Activated CD4-positive, CD25-positive, alpha-beta regulatory T cell treated with anti-CD3 and anti-CD28 coated beads, Interleukin-2, amount 50 U/mL, for 72 hours (primary cell): Measurements from ENCODE around the gene SLC19A1.

Source experiments
- DNase-seq: peaks from one replicate; pipeline ENCODE4 v3.0.0; 2021

The SLC19A1 gene

DNA sequence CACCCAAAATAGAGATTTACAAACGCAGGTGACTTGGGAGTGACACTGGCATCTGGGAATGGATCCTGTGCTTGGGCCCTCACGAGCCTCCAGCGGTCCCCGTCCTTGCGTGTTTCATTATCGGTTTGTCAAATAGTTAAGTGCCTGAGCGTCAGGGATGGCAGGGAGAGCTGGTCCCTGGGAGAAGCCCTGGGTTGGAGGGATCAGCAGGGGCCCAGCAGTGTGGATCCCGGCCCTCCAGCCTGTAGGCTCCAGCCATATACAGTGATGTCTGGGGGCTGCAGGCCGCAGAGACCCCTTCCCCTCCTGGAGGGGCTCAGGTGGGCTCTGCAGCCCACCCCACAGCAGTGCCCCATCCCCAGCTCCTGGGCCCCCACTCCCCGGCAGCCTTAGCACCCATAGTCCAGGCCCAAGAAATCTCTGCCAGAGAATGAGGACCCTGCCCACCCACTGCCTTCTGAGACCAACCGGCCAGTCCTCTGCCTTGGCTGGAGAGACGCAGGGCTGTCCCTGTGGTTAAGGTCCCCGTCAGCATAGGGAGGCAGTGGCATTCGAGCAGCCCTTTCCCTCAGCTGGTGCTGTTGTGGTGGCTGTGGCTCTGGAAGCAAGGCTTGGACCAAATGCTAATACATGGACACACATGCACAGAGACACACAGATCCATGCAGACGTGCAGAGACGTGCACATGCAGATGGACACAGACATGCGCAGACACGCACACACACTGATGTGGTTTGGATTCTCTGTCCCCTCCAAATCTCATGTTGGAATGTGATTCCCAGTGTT, 2.4 kb upstream of the SLC19A1 start:
- DNase-seq, result peak; percentile 25

DNA sequence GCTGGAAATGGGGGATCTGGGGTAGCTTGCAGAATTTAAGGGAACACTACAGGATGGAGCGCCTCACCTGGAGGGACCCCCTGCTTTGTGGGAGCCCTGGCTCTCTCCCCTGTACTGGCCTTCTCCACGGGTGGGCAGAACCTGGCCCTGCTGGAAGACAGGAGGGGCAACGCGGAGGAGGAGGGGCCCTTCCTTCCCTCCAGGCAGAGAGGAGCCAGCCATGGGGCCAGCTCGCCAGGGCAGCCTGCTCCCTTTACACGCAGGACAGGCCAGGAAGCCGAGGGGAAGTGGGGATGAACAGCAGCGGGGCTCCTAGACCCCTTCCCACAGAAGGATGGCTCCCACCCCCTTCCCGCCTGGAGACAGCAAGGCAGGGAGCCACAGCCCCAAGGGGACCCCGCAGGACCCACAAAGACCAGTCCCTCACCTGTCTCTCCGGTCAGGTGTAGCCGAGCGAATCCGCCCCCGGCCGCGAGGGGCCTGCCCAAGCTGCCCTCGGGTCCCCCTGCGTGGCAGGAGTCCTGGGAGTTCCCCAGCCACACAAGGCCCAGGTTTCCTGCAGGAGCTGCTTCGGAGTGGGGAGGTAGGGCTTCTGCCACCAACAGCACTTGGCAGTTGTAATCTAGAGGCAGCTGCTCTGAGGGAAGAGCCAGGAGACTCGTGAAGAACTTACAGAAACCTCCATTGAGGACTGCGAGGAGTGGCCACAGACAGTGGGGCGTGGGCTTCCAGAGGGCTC, 1.6 kb upstream of the SLC19A1 start:
- peak; percentile 29 for DNase-seq

DNA sequence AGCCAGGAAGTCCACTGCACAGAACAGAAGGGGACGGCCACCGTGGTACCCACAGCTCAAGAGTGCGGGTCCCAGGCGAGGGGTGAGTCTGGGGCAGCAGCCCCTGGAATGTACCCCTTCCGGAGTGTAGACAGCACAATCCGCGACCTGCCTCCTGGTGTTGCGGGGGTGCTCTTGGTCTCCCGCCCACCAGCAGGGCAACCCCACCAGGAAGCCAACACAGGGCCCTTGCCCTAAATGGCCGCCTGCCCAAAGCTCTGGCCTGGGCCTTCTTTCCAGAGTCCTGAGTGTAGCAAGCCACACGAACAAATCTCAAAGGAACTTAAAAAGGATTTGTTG, 1.1 kb upstream of the SLC19A1 start:
- peak; percentile 28 for DNase-seq

DNA sequence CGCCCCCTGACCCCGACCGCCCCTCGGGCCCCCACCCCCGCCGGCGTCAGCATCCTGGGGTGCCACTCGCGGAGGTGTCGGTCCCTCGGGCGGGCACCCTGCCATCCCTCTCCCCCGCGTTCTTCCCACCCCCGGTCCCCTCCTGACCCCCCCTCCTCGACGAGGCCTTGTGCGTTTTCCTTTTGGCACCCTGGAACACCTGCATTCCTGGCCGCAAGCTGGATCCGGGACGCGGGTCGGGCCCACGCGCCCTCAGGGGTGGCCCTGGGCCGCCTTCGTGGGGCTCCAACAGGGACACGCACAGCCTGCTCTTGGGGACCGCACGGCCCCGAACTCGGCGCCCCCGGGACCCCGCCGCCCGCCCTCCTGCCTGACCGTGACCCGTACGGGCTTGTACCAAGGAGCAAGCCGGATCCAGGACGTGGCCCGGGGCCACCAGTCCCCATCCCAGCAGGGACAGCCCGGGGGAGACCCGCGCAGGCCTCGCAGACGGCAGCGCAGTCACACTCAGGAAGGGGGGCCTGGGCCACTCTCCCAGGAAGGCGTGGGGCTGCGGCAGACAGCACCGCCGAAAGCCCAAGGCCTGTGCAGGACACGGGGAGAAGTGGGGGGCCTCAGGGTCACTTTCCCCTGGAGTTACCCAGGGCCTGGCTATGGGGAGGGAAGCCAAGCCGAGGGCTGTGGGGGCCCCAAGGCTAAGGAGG, 579 bp upstream of the SLC19A1 start:
- peak; percentile 34 for DNase-seq

DNA sequence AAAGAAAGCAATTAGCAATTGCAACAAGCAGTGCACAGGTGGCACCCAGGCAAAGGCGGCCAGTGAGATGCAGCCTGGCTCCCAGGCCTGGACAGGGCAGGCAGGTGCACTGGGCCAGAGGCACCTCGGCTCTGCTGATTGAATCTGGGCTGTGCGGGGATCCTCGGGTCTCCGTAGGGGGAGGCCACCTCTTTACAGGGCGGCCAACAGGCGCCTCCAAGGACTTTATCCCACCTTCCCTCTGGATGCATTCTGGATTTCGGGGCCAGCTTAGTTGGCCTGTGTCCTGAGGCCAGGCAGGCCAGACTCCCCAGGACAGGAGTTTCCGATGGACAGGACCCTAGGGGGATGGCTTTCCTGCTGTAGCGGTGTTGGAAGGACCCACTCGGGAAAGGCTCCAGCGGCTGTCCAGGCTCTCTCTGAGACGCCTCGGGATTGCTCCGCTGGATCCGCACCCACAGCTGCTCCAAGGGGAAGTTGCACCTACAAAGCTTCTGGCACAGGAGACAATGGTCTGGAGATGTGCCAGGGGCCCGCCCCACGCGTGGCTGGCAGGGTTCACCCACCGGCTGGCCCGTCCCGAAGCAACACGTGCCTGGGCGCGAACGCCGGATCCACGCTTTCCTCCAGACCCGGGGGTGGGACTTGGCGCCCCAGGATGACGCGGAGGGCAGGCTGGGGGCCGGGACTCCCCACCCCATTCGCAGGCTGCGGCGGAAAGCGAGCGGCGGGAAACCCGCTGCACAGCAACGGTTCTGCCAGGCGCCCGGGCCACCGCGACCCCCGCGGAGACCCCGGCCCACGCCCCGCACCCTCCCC, 810 bp downstream of the SLC19A1 start:
- DNase-seq, result peak; percentile 65

DNA sequence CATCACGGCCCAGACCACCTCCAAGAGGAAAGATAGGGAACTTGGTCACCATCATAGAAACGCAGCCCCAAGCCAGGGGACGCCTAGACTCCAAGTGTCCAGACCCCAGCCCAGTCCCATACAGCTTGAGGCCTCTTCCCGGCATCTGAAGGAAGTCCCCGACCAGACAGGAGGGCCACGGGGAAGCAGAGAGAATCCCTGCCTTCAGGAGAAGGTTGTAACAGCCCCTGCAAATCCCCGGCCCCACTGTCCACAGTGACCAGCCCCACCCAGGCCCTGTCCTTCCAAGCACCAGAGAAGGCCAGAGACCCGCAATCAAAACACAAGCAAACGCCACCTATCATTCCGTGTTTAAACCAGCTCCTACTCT, 1.7 kb downstream of the SLC19A1 start:
- no peak for DNase-seq

DNA sequence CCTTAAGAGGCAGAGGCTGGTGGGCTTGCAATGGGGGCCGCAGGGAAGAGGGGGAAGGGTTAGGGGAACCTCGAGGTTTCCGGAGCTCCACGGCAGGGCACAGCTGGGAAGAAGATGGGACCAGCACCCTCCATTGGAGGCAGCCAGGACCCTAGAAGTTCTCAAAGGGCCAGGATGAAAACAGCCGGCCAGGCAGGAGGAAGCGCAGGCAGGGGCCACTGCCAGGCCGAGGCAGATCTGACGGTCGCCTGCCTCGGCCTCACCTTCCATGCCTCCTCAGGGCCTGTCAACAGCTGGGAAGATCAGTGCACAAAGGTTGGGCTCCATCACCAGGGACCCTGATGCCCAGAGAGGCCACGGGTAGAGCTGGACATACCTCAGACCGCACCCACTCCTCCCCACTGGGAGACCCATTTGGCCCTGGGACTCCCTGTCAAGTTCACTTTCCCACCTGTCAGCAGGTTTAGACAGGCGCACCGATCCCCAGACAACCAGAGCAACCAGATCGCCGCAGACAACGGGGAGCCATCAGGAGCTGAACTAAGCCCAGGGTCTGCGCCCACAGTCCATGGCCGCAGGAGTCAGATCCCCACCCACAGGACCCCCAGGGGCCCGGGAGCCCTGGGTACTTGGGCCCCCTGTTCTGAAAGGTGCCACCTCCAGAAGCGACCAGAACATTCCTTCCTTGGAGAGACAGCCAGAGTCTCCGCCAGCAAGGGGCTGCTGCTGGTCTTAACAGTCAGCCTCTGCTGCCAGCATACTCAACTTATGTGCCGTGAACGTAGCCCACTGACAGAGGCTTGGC, 2.2 kb downstream of the SLC19A1 start:
- DNase-seq, result peak; percentile 24

DNA sequence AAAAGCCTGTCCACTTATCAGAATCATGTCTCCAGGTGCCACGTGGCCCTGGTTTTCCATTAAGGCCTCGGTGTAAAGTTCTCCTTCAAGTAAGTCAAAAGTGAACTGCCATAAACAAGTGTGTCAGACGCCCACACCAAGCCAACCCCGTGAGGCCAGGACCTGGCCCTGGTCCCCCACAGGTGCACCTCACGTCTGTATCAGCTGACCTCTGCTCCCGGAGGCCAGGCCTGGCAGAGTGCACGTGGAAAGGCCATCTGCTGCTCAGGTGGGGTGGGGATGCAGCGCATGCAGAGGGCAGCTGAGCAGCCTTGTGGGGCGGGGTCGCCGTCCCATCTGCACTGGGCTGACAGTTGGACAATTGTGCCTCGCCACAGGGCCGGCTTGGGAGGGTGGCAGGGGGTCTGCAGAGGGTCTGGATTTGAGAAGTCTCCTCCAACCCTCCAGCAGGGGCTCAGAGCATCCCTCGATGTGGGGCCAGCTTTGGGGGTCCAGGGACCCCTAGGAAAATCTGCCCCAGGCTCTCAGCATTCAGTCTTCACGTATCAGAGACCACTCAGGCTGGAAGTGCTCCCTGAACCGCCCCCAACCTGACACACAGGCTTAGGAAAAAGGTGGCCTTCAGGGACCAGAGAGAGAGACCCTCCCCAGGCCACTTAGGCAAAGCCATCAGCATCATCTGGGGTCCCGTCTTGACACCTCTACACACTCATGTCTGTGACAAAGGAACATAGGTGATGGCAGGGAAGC, 3.0 kb downstream of the SLC19A1 start:
- peak; percentile 29 for DNase-seq

DNA sequence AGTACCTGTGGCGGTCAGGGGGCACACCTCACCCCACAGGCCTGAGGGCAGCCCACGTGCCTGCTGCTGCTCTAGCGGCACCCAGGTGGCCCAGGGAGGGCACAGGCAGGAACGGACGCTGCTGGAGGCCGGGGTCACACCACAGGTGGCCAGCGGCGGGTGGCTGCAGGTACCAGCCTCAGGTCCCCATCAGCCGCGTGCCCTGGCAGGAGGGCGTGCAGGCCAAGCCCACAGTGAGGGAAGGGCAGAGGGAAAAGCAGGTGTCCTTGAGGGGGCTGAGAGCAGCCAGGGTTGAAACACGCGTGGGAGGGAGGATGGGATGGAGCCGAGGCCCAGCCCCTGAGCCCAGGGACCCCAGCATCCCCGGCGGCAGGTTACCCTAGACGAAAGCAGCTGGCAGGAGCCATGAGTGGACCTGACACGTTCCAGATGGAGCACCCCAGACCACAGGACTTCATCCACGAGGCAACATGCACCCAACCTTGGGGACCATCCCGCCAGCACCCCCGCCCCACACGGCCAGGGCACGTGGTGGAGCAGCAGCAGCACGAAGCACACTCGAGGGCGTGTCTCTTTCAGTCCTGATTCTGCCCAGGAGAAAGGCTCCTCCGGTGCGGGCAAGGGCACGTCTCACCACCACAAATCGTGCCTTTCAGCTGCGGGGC, 3.7 kb downstream of the SLC19A1 start:
- DNase-seq, result peak; percentile 26

DNA sequence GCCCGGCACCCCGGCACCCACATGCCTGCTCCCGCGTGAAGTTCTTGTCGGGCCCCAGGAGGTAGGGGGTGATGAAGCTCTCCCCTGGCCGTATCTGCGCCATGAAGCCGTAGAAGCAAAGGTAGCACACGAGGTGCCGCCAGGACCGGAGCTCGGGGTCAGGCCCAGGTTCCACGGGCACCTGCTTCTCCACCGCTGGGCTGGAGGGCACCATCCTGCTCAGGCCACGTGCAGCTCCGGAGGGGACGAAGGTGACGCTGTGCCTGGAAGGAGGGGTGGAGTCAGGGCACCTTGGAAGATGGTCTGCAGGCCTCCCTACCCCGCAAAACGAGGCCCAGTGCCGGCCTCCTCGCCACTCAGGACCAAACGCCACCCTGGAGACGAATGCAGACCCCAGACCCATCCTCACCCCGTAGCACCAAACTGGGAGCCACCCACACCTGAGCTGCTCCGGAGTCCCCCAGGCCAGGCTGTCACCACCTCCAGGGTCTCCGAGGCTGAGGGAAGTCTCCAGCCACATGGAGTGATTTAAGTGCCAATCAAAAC, 4.4 kb downstream of the SLC19A1 start:
- DNase-seq, result peak; percentile 22

DNA sequence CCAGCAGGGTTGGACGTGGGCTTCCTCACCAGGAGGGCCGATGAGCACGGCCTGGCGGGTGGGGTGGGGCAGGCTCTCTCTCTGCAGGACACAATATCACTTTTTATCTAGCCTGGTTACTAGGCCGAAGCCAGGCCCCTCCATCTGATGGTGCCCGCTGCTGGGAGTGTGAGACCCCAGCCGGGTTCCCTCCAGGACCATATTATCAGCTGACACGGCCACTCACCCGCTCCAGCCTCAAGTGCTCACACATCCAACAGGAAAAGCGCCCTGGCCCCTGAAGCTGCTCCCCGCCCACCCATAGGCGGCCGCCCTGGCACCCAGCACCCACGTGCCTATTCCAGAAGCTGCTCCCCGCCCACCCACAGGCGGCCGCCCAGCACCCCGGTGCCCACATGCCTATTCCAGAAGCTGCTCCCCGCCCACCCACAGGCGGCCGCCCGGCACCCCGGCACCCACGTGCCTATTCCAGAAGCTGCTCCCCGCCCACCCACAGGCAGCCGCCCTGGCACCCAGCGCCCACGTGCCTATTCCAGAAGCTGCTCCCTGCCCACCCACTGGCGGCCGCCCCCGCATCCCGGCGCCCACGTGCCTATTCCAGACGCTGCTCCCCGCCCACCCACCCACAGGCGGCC, 5.0 kb downstream of the SLC19A1 start:
- peak; percentile 29 for DNase-seq

DNA sequence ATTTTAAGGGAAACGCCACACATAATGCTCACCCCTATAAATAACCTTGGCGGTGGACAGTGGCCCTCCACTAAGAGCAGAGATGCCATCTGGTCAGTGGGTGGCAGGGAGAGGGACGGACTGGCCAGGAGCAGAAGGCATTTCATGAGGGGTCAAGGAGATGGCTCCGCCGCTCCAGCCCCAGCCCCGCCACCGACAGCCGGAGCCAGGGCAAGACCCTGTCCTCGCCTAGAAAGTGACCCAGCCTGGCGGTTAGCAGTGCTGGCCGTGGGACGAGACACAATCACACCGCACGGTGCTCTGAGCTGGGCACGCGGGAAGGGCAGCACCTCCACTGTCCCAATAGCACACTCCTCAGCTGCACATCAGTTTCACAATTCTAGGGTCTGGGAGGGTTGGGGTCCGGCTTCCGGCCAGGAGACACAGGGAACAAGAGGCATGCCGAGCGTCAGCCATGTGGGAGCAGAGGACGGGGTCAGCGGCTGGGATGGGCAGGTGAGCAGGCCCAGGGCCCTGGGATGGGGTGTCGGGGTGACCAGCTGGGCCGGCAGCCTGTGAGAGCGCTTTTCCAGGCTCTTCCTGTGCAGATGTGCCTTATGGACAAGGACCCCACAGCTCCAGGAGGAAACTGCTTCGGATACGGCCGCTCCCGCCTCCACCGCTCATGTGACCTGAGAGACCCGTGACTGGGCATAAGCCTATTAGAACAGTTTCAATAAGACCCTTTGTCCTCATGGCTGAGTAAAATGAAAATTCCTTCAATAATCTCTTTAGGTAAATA, 5.7 kb downstream of the SLC19A1 start:
- peak; percentile 9 for DNase-seq

DNA sequence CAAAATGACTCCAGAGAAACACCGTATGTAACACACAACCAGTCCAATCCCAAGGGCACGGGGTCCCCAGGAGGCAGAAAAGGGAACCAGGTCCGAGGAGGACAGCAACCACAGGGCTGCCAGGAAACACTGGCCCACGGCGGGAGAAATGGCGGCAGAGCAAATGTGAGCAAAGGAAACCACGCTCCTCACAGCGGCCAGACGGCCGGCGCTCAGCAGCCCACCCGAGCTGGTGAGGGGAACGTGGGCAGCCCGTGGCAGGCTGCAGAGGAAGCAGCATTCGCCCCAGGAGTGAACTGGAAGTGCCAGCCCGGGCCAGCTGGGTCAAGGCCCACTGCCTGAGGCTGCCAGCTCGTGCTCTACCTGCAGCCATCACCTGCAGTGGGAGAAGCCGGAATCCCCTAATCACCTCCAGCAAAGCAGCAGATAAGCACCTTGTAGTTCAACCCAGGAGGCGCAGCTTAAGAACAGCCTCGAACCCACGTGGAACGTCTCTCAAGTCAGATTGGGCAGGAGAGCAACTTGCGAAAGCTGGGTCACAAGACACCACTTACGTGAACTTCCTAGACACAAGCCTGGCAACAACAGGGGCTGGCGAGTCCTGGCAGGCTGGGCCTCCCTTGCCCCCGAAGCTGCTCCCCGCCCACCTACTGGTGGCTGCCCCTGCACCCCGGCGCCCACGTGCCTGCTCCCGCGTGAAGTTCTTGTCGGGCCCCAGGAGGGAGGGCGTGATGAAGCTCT, 6.7 kb downstream of the SLC19A1 start:
- peak; percentile 13 for DNase-seq

DNA sequence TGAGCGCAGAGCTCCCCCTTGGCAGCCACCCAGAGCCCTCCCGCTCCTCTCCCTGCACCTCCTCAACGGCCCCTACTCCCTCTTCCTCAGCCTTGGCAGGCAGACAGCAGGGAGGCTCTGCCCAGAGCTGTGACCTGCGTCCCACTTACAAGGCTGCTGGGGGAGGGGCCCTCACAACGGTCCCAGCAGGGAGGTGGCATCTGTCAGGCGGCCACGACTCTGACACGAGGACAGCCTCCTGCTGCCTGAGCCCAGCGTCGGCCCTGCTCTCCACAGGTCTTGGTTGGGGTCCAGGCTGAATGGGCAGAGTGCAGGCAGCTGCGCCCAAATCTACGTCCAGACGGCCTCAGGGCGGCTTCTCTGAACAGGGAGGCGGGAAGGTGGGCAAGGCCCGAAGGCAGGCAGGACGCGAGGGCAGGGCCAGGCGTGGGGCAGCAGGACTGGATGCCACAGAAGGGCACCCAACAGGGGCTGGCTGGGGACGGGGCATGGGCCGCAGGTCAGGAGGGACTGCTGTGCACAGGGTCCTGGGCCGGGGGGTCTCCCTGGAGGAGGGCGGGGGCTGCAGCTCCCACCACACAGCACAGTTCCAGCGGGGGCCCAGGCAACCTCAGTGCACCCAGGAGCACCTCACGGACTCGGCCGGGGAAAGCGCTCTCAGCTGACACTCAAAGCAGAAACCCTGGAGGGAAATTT, 7.5 kb downstream of the SLC19A1 start:
- peak; percentile 27 for DNase-seq

DNA sequence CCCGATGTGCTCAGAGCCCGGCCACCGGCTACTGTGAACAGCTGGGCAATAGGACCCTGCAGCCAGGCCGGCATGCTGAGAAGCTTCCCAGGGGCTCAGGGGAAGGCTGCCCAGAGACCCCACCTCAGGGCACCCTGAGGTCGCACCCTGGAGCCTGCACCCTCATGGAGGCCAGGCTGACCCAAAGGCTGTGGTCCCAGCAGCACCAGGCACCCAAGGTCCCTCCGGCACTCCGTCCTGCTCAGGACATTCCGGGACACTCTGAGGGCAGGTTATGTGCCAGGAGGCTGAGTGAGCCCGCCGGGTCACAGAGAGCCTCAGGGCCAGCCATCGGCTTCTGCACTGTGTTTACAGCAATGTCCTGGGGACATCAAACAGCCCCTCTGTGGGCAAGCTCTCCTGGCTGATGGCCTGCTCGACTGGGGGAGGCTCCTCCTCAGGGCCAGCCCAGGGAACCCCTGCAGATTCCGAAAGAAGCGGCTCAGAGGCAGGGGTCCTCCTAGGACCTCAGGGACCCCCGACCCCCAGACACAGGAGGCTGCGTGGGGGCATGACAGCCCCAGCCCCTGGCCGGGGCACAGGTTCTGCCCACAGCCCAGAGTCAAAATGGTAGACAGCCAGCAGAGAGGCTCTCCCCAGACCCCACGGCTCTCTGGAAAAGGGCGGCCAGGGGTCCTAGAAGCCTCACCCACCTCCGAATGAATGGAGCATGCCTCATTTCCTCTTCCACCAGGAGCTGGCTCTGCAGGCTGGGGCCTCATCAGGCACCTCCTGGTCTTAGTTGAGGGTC, 8.2 kb downstream of the SLC19A1 start:
- peak; percentile 28 for DNase-seq

DNA sequence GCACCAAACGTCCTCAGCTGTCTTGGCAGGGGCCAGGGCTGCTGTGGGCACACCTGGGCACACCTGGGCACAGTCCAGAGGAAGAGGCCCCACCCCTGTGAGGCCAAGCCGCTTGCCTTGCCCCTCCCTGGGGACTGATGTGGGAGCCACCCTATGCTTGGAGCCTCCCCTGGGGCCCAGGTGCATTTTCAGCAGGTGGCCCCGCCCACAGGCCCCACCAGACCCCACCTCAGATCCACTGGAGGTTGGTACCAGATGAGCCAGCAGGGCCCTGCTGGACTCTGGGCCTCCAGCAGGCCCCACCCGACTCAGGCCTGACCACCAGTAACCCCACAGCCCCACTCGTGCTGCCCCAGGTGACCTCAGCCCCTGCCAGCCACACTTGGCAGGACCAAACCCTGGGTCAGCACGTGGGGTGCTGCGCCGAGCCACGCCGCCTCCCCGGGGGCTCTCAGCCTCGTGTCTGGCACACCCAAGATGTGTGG, 8.8 kb downstream of the SLC19A1 start:
- DNase-seq, result peak; percentile 23
